ENCODE results near the gene TNRC18. TPM values are rescaled to one million over a fixed set of nuclear protein-coding genes. Genes with fewer than 3 reads are reported as not detected.

The TNRC18 gene
- total and polyA plus RNA-seq, 4 donors = 33.4 to 117 (median 84.1) TPM

- no peak overlapping the region for H3K9ac ChIP-seq (ENCODE audit: insufficient read depth in 1 of 2, low read length in 2 of 2)
- peaks cover 5 to 57% (median 19%) of the 10 kb centered on the region in 4 donors for H3K36me3 ChIP-seq (ENCODE audit: control insufficient read depth in 4 of 4, insufficient read depth in 4 of 4, low read length in 4 of 4)
- no peak overlapping the region for H3K4me3 ChIP-seq
- ATAC-seq (ENCODE audit: insufficient read depth, low FRiP score) (no peak), DNase-seq (no peak)
- WGBS, 2 donors = 95% methylated on average over 20 of the region's 20 CpGs
- no peak overlapping the region for H3K27ac ChIP-seq (ENCODE audit: low read depth in 1 of 2, low read length in 1 of 2)
- no peaks in the 10 kb centered on the region for H3K27me3 ChIP-seq (ENCODE audit: control insufficient read depth in 3 of 3, insufficient read depth in 3 of 3, low read length in 2 of 3)
- no peak for TF ChIP-seq CTCF (IDR thresholded peaks at IDR 0.05; ENCODE audit: control extremely low read depth, extremely low read depth)
- no peaks in the 10 kb centered on the region for H3K9me3 ChIP-seq (ENCODE audit: control insufficient read depth in 4 of 4, insufficient read depth in 3 of 4, low read length in 3 of 4)
- H3K4me1 ChIP-seq (ENCODE audit: control insufficient read depth in 5 of 5, insufficient read depth in 5 of 5, low read length in 5 of 5) = peaks cover 0 to 14% (median 4%) of the 10 kb centered on the region in 5 donors
Measured at GRCh38 chr7:5377279-5377678, 46.4 kb downstream of the TNRC18 start.

GRCh38 chr7:5375925-5376324 lies 47.7 kb downstream of the TNRC18 start:
- H3K27me3 ChIP-seq (ENCODE audit: control insufficient read depth in 3 of 3, insufficient read depth in 3 of 3, low read length in 2 of 3) = no peaks in the 10 kb centered on the region
- H3K4me1 ChIP-seq (ENCODE audit: control insufficient read depth in 5 of 5, insufficient read depth in 5 of 5, low read length in 5 of 5) = peaks cover 0 to 7% (median 0%) of the 10 kb centered on the region in 5 donors
- H3K27ac ChIP-seq (ENCODE audit: low read depth in 1 of 2, low read length in 1 of 2) = no peak overlapping the region
- peaks cover 7 to 67% (median 24%) of the 10 kb centered on the region in 4 donors for H3K36me3 ChIP-seq (ENCODE audit: control insufficient read depth in 4 of 4, insufficient read depth in 4 of 4, low read length in 4 of 4)
- TF ChIP-seq CTCF (IDR thresholded peaks at IDR 0.05; ENCODE audit: control extremely low read depth, extremely low read depth) = no peak
- DNase-seq (no peak), ATAC-seq (ENCODE audit: insufficient read depth, low FRiP score) (no peak)
- 83 to 87% methylated on average over 20 of the region's 20 CpGs for WGBS, 2 donors
- no peak overlapping the region for H3K9ac ChIP-seq (ENCODE audit: insufficient read depth in 1 of 2, low read length in 2 of 2)
- no peak overlapping the region for H3K4me3 ChIP-seq
- H3K9me3 ChIP-seq (ENCODE audit: control insufficient read depth in 4 of 4, insufficient read depth in 3 of 4, low read length in 3 of 4) = no peaks in the 10 kb centered on the region

GRCh38 chr7:5374464-5374863 lies 49.2 kb downstream of the TNRC18 start:
- peaks cover 8 to 70% (median 33%) of the 10 kb centered on the region in 4 donors for H3K36me3 ChIP-seq (ENCODE audit: control insufficient read depth in 4 of 4, insufficient read depth in 4 of 4, low read length in 4 of 4)
- no peak for TF ChIP-seq CTCF (IDR thresholded peaks at IDR 0.05; ENCODE audit: control extremely low read depth, extremely low read depth)
- 93 to 96% methylated on average over 19 of the region's 19 CpGs for WGBS, 2 donors

GRCh38 chr7:5373300-5373699 lies 50.3 kb downstream of the TNRC18 start:
- DNase-seq = no peak
- Histone ChIP-seq H3K27ac (ENCODE audit: low read depth in 1 of 2, low read length in 1 of 2) (no peak overlapping the region), H3K4me3 (no peak overlapping the region), H3K4me1 (ENCODE audit: control insufficient read depth in 5 of 5, insufficient read depth in 5 of 5, low read length in 5 of 5) (no peaks in the 10 kb centered on the region), H3K27me3 (ENCODE audit: control insufficient read depth in 3 of 3, insufficient read depth in 3 of 3, low read length in 2 of 3) (no peaks in the 10 kb centered on the region), H3K9ac (ENCODE audit: insufficient read depth in 1 of 2, low read length in 2 of 2) (no peak overlapping the region), H3K36me3 (ENCODE audit: control insufficient read depth in 4 of 4, insufficient read depth in 4 of 4, low read length in 4 of 4) (peaks cover 8 to 70% (median 35%) of the 10 kb centered on the region in 4 donors), H3K9me3 (ENCODE audit: control insufficient read depth in 4 of 4, insufficient read depth in 3 of 4, low read length in 3 of 4) (no peaks in the 10 kb centered on the region)
- no peak for ATAC-seq (ENCODE audit: insufficient read depth, low FRiP score)
- TF ChIP-seq CTCF (IDR thresholded peaks at IDR 0.05; ENCODE audit: control extremely low read depth, extremely low read depth) = no peak
- WGBS, 2 donors = 93 to 97% methylated on average over 6 of the region's 6 CpGs

More at GRCh38 chr7:5374464-5374863, 49.2 kb downstream of the TNRC18 start:
- Histone ChIP-seq H3K4me3 (no peak overlapping the region), H3K9ac (ENCODE audit: insufficient read depth in 1 of 2, low read length in 2 of 2) (no peak overlapping the region), H3K9me3 (ENCODE audit: control insufficient read depth in 4 of 4, insufficient read depth in 3 of 4, low read length in 3 of 4) (no peaks in the 10 kb centered on the region), H3K27ac (ENCODE audit: low read depth in 1 of 2, low read length in 1 of 2) (no peak overlapping the region), H3K27me3 (ENCODE audit: control insufficient read depth in 3 of 3, insufficient read depth in 3 of 3, low read length in 2 of 3) (no peaks in the 10 kb centered on the region), H3K4me1 (ENCODE audit: control insufficient read depth in 5 of 5, insufficient read depth in 5 of 5, low read length in 5 of 5) (no peaks in the 10 kb centered on the region)
- DNase-seq = no peak
- ATAC-seq (ENCODE audit: insufficient read depth, low FRiP score) = no peak

All from lung (tissue), 12 donors.